ENCODE measurements around the gene MTAP. TPM values are rescaled to one million over a fixed set of nuclear protein-coding genes. Genes with fewer than 3 reads are reported as not detected.

Gene MTAP
- total and polyA plus RNA-seq, 2 donors (not counting 1 experiment from before 2014, with no cell fraction given): 9.8 to 38.4 TPM

- Mint-ChIP-seq H3K4me1 (no peaks in the 10 kb centered on the region), H3K4me3 (no peak overlapping the region), H3K9me3 (ENCODE audit: insufficient read depth) (no peaks in the 10 kb centered on the region), H3K27ac (no peak overlapping the region), H3K27me3 (peaks cover 12% of the 10 kb centered on the region)
- CTCF ChIA-PET: interaction anchor here (0.8 kb wide), 1 partner anchor 9 kb away, joined by 3 read pairs; no protein-coding TSS in a partner anchor
- H3K27ac ChIP-seq (ENCODE audit: low read length in 2 of 2): no peak overlapping the region
- H3K27me3 ChIP-seq (replicated peaks in 1 of 4; ENCODE audit: control extremely low read depth in 1 of 4, control insufficient read depth in 3 of 4, insufficient read depth in 4 of 4, low read length in 3 of 4): peaks cover 0 to 4% (median 0%) of the 10 kb centered on the region in 4 experiments
- no peaks in the 10 kb centered on the region for H3K9me3 ChIP-seq (ENCODE audit: control extremely low read depth in 1 of 3, control insufficient read depth in 2 of 3, insufficient read depth in 1 of 3, low read length in 2 of 3)
- H3K9ac ChIP-seq (ENCODE audit: low read length): no peak overlapping the region
- no CpG with 5 or more reads among the region's 2 CpGs for WGBS (ENCODE audit: insufficient coverage)
- H3K36me3 ChIP-seq (replicated peaks in 1 of 2; ENCODE audit: control extremely low read depth in 1 of 2, control insufficient read depth in 1 of 2, extremely low read depth in 1 of 2, insufficient read depth in 2 of 2, low read length in 1 of 2): no peaks in the 10 kb centered on the region
- no peak for TF ChIP-seq CTCF (IDR thresholded peaks at IDR 0.05)
- TF ChIP-seq EZH2 (IDR thresholded peaks at IDR 0.05; ENCODE audit: borderline replicate concordance, insufficient read depth, low read depth, low read length, poor library complexity, severe bottlenecking): no peak
- H3K4me3 ChIP-seq (ENCODE audit: control extremely low read depth in 1 of 5, extremely low read depth in 1 of 5, insufficient read depth in 1 of 5, low read depth in 2 of 5, low read length in 4 of 5): no peak overlapping the region
- peaks cover 0 to 7% of the 10 kb centered on the region in 2 donors for H3K4me1 ChIP-seq (ENCODE audit: control insufficient read depth in 2 of 2, insufficient read depth in 2 of 2, low read length in 2 of 2)
- DNase-seq (no peak), ATAC-seq (ENCODE audit: low read depth) (no peak)
- intact Hi-C loops (cut with micrococcal nuclease): loop anchor here (10.0 kb wide), 1 partner anchor 317 kb away; no protein-coding TSS in a partner anchor
- no peaks in the 10 kb centered on the region for H3K79me2 ChIP-seq (ENCODE audit: control insufficient read depth, insufficient read depth, low read length)
- POLR2A ChIA-PET: no interaction called here
- H3K4me2 ChIP-seq (replicated peaks; ENCODE audit: low read depth, low read length, poor library complexity, severe bottlenecking): no peak overlapping the region
- no peaks in the 10 kb centered on the region for H4K20me1 ChIP-seq (ENCODE audit: control insufficient read depth, insufficient read depth, low read length, poor library complexity, severe bottlenecking)
- no peak overlapping the region for H2AFZ ChIP-seq (ENCODE audit: insufficient read depth, low read depth, low read length, poor library complexity, severe bottlenecking)
Measured at GRCh38 chr9:21781656-21782055, 20.8 kb upstream of the MTAP start.

- Mint-ChIP-seq H3K27me3 (peaks cover 12% of the 10 kb centered on the region), H3K9me3 (ENCODE audit: insufficient read depth) (no peaks in the 10 kb centered on the region), H3K4me1 (no peaks in the 10 kb centered on the region), H3K4me3 (no peak overlapping the region), H3K27ac (no peak overlapping the region)
- Histone ChIP-seq H3K36me3 (replicated peaks in 1 of 2; ENCODE audit: control extremely low read depth in 1 of 2, control insufficient read depth in 1 of 2, extremely low read depth in 1 of 2, insufficient read depth in 2 of 2, low read length in 1 of 2) (no peaks in the 10 kb centered on the region), H3K4me3 (ENCODE audit: control extremely low read depth in 1 of 5, extremely low read depth in 1 of 5, insufficient read depth in 1 of 5, low read depth in 2 of 5, low read length in 4 of 5) (no peak overlapping the region), H3K4me2 (replicated peaks; ENCODE audit: low read depth, low read length, poor library complexity, severe bottlenecking) (no peak overlapping the region), H3K27ac (ENCODE audit: low read length in 2 of 2) (no peak overlapping the region), H4K20me1 (ENCODE audit: control insufficient read depth, insufficient read depth, low read length, poor library complexity, severe bottlenecking) (no peaks in the 10 kb centered on the region), H3K27me3 (replicated peaks in 1 of 4; ENCODE audit: control extremely low read depth in 1 of 4, control insufficient read depth in 3 of 4, insufficient read depth in 4 of 4, low read length in 3 of 4) (peaks cover 0 to 4% (median 0%) of the 10 kb centered on the region in 4 experiments), H2AFZ (ENCODE audit: insufficient read depth, low read depth, low read length, poor library complexity, severe bottlenecking) (no peak overlapping the region), H3K9me3 (ENCODE audit: control extremely low read depth in 1 of 3, control insufficient read depth in 2 of 3, insufficient read depth in 1 of 3, low read length in 2 of 3) (no peaks in the 10 kb centered on the region), H3K79me2 (ENCODE audit: control insufficient read depth, insufficient read depth, low read length) (no peaks in the 10 kb centered on the region), H3K9ac (ENCODE audit: low read length) (no peak overlapping the region), H3K4me1 (ENCODE audit: control insufficient read depth in 2 of 2, insufficient read depth in 2 of 2, low read length in 2 of 2) (peaks cover 0 to 7% of the 10 kb centered on the region in 2 donors)
- DNase-seq: no peak
- POLR2A ChIA-PET: no interaction called here
- TF ChIP-seq CTCF (IDR thresholded peaks at IDR 0.05) (no peak), EZH2 (IDR thresholded peaks at IDR 0.05; ENCODE audit: borderline replicate concordance, insufficient read depth, low read depth, low read length, poor library complexity, severe bottlenecking) (no peak)
- ATAC-seq (ENCODE audit: low read depth): no peak
- CTCF ChIA-PET: no interaction called here
- intact Hi-C loops (cut with micrococcal nuclease): loop anchor here (10.0 kb wide), 1 partner anchor 317 kb away; no protein-coding TSS in a partner anchor
- WGBS (ENCODE audit: insufficient coverage): no CpG with 5 or more reads among the region's 2 CpGs
Measured at GRCh38 chr9:21782205-21782604, 20.2 kb upstream of the MTAP start.

All from B cell (primary cell).